HepG2 (cell line): Measurements from ENCODE around the gene ZACN. TPM values are rescaled to one million over a fixed set of nuclear protein-coding genes. Genes with fewer than 3 reads are reported as not detected.

Experiments
- FOXP4 ChIP-seq: sonication (generic); formaldehyde crosslinking; IDR thresholded peaks from 2 replicates; pipeline ENCODE4 v1.4.0; 2020; ENCODE audit warnings: missing genetic modification reagents
- HDAC2 ChIP-seq: sonication (generic); formaldehyde crosslinking; IDR thresholded peaks from 2 replicates; pipeline ENCODE4 v1.4.0; 2020; ENCODE audit warnings: missing genetic modification reagents
- HOXA3 ChIP-seq: sonication (generic); formaldehyde crosslinking; IDR thresholded peaks from 2 replicates; pipeline ENCODE4 v1.5.0; 2020; ENCODE audit warnings: missing genetic modification reagents
- NR2F6 ChIP-seq, 2 experiments: IDR thresholded peaks; 2 replicates each; pipeline ENCODE4 v1.6.1; 2016; ENCODE audit warnings: antibody characterized with exemption in 1 of 2, mild to moderate bottlenecking in 1 of 2
- POGK ChIP-seq: sonication (generic); formaldehyde crosslinking; conservative IDR thresholded peaks from 2 replicates; pipeline ENCODE4 v1.8.0; 2022; ENCODE audit warnings: mild to moderate bottlenecking, moderate library complexity, missing genetic modification reagents
- RCOR2 ChIP-seq: IDR thresholded peaks from 2 replicates; pipeline ENCODE4 v1.6.1; 2016; ENCODE audit warnings: missing biosample characterization, missing genetic modification reagents
- RXRA ChIP-seq: sonication (generic); formaldehyde crosslinking; IDR thresholded peaks from 2 replicates; pipeline ENCODE4 v1.5.1; 2020; ENCODE audit warnings: missing genetic modification reagents
- SALL2 ChIP-seq: sonication (generic); formaldehyde crosslinking; IDR thresholded peaks from 2 replicates; pipeline ENCODE4 v1.8.1; 2023; ENCODE audit warnings: mild to moderate bottlenecking, missing genetic modification reagents, inconsistent platforms
- SNAI1 ChIP-seq: sonication (generic); formaldehyde crosslinking; IDR thresholded peaks from 2 replicates; pipeline ENCODE4 v1.5.0; 2020; ENCODE audit warnings: mild to moderate bottlenecking, missing genetic modification reagents, borderline replicate concordance
- STAT6 ChIP-seq: sonication (generic); formaldehyde crosslinking; IDR thresholded peaks from 2 replicates; pipeline ENCODE4 v1.4.0; 2020; ENCODE audit warnings: missing genetic modification reagents, mild to moderate bottlenecking, borderline replicate concordance
- TFAP4 ChIP-seq: sonication (generic); IDR thresholded peaks from 2 replicates; pipeline ENCODE4 v1.6.1; 2016; ENCODE audit warnings: low read depth, borderline replicate concordance
- THAP11 ChIP-seq: IDR thresholded peaks from 2 replicates; pipeline ENCODE4 v1.6.1; 2016; ENCODE audit warnings: missing biosample characterization, missing genetic modification reagents
- YY1 ChIP-seq: IDR thresholded peaks from 2 replicates; pipeline ENCODE4 v1.6.1; 2011; ENCODE audit warnings: low read length, low read depth, moderate library complexity, mild to moderate bottlenecking; ENCODE audit not compliant: insufficient read depth, insufficient replicate concordance
- ZGPAT ChIP-seq: IDR thresholded peaks from 2 replicates; pipeline ENCODE4 v1.6.1; 2016; ENCODE audit warnings: mild to moderate bottlenecking
- ZNF615 ChIP-seq: sonication (generic); formaldehyde crosslinking; IDR thresholded peaks from 2 replicates; pipeline ENCODE4 v1.5.0; 2020; ENCODE audit warnings: mild to moderate bottlenecking, missing genetic modification reagents, borderline replicate concordance
- ZNF670 ChIP-seq: sonication (generic); formaldehyde crosslinking; IDR thresholded peaks from 2 replicates; pipeline ENCODE4 v1.8.0; 2022; ENCODE audit warnings: mild to moderate bottlenecking, missing genetic modification reagents, borderline replicate concordance
- ZSCAN5A ChIP-seq: sonication (generic); formaldehyde crosslinking; IDR thresholded peaks from 2 replicates; pipeline ENCODE4 v1.8.0; 2022; ENCODE audit warnings: mild to moderate bottlenecking, missing genetic modification reagents, borderline replicate concordance
- polyA plus RNA-seq, 8 experiments: library from polyadenylated mRNA; depleted of rRNA in 3 of 8; stranded (reverse) in 7 of 8; unstranded in 1 of 8; fragments of >200 nt; fragmentation: Illumina TruSeq in 4 of 8; extraction: Trizol in 4 of 8; gene quantifications; 2 replicates each; pipeline versions ENCODE4 v1.2.1 to v1.2.3, GENCODE V29; 2011 to 2016; ENCODE audit warnings: low read depth in 4 of 8, missing spikeins in 1 of 8, mixed read lengths in 1 of 8; ENCODE audit not compliant: insufficient read depth in 1 of 8
- total RNA-seq, 5 experiments: library from RNA; depleted of rRNA; stranded (reverse); fragments of >200 nt; fragmentation: Illumina TruSeq; extraction: Trizol; gene quantifications; 2 replicates each; pipeline ENCODE4 v1.2.3, GENCODE V29; 2016; ENCODE audit warnings: low read depth in 1 of 5

The ZACN gene
- total and polyA plus RNA-seq, 2 of the 13 experiments (the other 11 are each of a cell fraction or from before 2014, with no cell fraction given), result 0.11 to 0.15 TPM

- TF ChIP-seq YY1 (peak; percentile 50), HDAC2 (CRISPR knock-in tag) (peak; percentile 54; the same call in 1 of the 2 replicates), POGK (no peak), SNAI1 (CRISPR knock-in tag) (no peak), RCOR2 (peak; percentile 56; the same call in 1 of the 2 replicates), TFAP4 (peak; percentile 97), ZGPAT (CRISPR knock-in tag) (peak; percentile 82), SALL2 (no peak), ZSCAN5A (CRISPR knock-in tag) (no peak), ZNF670 (CRISPR knock-in tag) (no peak), NR2F6 (IDR thresholded peaks at IDR 0.05) (peak; percentile 66), NR2F6 (CRISPR knock-in tag; IDR thresholded peaks at IDR 0.05) (peak; percentile 88), HOXA3 (CRISPR knock-in tag) (peak; percentile 35; the same call in 1 of the 2 replicates), FOXP4 (CRISPR knock-in tag) (peak; percentile 79), RXRA (peak; percentile 92), STAT6 (0 out of 2 replicates have a peak, but pooled peaks have one; percentile 31), ZNF615 (CRISPR knock-in tag) (no peak), THAP11 (peak; percentile 26; the same call in 1 of the 2 replicates)
Measured at GRCh38 chr17:76119409-76120371, 40.7 kb downstream of the ZACN start (continued).
